Choroid plexus epithelial cell (primary cell): Measurements from ENCODE around the gene PPP1R14D.

Experiments used
- DNase-seq: peaks from one replicate; pipeline ENCODE4 v3.0.0-alpha.2; 2010; ENCODE audit warnings: low read depth
- H3K4me3 ChIP-seq: 2 replicates; pipeline ENCODE4 v1.5.1; 2011; ENCODE audit warnings: low read depth, mild to moderate bottlenecking, control low read depth, low read length, moderate library complexity
- TF ChIP-seq, protein P1 (sequence below): conservative IDR thresholded peaks from 2 replicates; pipeline ENCODE4 v1.5.1; 2011; ENCODE audit warnings: low read depth, mild to moderate bottlenecking, control low read depth, inconsistent platforms, low read length, moderate library complexity

PPP1R14D gene

DNA sequence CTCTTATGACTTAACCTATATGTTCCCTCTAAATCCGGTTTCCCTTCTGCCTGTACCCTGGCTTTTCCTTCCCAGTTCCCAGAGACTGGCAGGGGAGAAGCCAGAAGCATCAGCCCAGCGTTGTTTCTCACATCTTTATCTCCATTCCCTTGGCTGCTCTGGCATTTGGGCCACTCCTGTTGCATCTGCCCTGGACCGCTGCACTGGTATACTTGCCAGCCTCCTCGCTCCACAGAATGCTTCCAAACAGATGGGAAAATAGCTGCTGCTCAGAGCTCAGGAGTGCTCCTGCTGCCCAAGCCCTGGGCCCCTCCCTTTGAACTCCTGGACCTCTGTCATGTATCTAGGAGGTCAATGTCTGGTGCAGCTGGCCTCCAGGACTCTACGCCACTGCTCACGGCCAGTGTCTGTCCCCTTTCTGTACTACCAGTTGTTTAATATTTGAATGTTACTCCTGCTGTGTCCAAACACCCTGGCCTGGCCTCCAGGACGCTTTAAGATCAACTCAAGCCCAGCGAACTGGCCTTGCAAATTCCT is 22.1 kb upstream of the PPP1R14D start:
- DNase-seq, result no peak
- TF ChIP-seq, protein P1, sequence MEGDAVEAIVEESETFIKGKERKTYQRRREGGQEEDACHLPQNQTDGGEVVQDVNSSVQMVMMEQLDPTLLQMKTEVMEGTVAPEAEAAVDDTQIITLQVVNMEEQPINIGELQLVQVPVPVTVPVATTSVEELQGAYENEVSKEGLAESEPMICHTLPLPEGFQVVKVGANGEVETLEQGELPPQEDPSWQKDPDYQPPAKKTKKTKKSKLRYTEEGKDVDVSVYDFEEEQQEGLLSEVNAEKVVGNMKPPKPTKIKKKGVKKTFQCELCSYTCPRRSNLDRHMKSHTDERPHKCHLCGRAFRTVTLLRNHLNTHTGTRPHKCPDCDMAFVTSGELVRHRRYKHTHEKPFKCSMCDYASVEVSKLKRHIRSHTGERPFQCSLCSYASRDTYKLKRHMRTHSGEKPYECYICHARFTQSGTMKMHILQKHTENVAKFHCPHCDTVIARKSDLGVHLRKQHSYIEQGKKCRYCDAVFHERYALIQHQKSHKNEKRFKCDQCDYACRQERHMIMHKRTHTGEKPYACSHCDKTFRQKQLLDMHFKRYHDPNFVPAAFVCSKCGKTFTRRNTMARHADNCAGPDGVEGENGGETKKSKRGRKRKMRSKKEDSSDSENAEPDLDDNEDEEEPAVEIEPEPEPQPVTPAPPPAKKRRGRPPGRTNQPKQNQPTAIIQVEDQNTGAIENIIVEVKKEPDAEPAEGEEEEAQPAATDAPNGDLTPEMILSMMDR, result no peak
- no peak overlapping the region for H3K4me3 ChIP-seq

DNA sequence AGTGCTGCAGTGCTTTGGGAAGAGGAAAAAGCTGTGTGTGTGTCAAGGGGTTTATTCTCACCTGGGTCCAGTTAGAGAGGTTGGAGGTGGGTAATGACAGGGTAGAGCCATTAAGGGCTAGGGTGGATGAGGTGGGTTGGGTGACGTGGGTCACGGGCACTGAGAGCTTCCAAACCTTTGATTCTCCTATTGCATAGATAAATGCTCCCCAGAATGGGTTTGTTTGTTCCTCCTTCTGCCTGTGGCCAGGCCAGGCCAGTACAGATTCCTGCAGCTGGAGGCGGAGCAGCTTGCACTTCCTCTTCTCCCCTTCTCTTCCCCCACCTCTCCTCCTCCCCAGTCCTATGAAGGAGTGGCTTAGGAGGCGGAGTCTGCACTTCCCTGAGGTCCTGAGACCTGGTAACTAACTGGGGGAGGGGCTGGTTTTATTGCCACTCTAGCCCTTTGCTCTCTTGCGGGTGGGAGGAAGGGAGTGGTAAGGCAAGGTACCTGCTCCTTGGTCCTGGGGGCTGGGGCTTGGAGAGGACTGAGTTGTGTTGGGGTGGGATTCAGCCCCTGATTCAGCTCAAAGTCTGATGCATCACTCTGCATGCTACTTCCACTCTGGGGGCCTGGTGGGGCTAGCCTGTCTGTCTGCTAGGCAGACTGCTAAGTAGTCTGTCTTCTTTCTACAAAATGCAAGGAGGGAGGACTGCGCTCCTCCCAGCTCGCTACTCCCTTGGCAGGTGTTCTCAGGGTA is 18.9 kb upstream of the PPP1R14D start:
- peak; percentile 62 for DNase-seq
- no peak overlapping the region for H3K4me3 ChIP-seq

DNA sequence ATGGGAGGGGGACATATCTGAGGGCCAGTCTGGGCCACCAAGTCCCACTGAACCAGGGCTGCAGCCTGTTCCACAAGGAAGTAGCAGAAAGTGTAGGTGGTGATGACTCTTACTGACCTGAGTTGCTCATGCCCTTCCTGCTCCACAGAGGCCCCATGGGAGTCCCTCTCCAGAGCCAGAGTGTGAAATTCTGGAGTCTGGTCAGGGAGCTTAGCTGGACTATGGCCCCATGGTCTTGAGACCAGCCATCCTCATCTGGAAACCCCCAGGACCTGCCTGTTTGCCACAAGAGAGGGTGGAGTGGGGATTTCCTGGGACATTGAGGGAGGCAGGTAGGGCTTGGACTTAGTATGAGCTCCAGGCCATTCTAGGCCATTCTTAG is 18.3 kb upstream of the PPP1R14D start:
- TF ChIP-seq, protein P1, result no peak
- no peak for DNase-seq
- H3K4me3 ChIP-seq, result no peak overlapping the region

More for the DNA sequence above, 18.9 kb upstream of the PPP1R14D start:
- TF ChIP-seq, protein P1, result peak; percentile 14

DNA sequence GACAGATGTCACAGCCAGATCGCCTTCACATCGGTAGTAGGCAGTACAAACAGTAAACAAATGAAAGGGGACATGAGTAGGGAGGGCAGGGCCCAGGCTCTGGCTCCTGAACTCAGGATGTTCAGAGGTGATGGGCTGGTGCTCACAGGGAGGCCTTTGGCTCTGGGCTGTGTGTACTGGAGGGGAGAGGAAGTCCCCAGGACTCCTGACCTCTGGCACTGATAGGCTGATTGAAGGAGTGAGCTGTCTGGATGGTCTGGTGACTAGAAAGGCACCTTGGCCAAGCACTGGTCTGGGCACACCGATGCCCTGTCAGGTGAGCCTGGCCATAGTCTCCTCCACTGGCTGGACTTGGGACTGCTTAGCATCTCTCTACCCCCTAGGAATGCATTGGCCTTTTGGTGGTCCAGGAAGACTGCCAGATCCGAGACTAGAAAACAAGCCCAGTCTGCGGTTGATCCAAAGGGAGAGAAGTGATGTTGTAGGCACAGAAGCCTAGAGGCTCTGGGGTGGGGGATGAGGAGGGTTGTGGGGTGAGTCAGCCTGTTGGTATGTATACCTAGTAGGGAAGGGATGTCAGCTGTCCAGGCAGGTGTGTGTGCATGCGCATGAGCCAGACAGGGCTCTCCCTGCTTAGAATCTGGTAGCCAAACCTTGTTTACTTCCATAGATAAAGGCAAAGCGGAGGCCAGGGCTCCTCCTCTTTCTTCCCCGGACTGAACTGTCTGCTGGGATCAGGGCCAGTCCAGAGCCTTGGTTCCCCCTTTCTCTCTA is 17.2 kb upstream of the PPP1R14D start:
- TF ChIP-seq, protein P1, result no peak
- no peak overlapping the region for H3K4me3 ChIP-seq
- no peak for DNase-seq

DNA sequence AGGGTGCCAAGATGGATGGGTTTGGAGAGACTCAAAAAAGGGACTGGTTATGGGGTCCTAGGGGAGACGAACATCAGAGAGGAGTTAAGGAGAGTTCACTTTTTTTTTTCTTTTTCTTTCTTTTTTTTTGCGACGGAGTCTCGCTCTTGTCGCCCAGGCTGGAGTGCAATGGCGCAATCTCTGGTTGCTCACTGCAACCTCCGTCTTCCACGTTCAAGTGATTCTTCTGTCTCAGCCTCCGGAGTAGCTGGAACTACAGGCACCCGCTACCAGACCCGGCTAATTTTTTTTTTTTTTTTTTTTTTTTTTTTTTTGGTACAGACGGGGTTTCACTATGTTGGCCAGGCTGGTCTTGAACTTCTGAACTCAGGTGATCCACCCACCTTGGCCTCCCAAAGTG is 16.5 kb upstream of the PPP1R14D start:
- H3K4me3 ChIP-seq, result peak overlapping the region; percentile 54
- TF ChIP-seq, protein P1, result no peak
- no peak for DNase-seq

DNA sequence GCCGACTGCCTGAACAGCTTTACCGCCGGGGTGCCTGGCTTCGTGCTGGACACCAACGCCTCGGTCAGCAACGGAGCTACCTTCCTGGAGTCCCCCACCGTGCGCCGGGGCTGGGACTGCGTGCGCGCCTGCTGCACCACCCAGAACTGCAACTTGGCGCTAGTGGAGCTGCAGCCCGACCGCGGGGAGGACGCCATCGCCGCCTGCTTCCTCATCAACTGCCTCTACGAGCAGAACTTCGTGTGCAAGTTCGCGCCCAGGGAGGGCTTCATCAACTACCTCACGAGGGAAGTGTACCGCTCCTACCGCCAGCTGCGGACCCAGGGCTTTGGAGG is 16.2 kb upstream of the PPP1R14D start:
- H3K4me3 ChIP-seq, result peak overlapping the region; percentile 54
- TF ChIP-seq, protein P1, result no peak
- DNase-seq, result peak; percentile 14
